ENCODE results near the gene R3HDM2.
A peak's percentile ranks its signal among the peaks of the same experiment; 100 is the strongest.
"Not testable (repeated sequence)": the region's sequence is repeated elsewhere in the genome, so short reads cannot be mapped to it uniquely, and the experiment has no call there.

The R3HDM2 gene

DNA sequence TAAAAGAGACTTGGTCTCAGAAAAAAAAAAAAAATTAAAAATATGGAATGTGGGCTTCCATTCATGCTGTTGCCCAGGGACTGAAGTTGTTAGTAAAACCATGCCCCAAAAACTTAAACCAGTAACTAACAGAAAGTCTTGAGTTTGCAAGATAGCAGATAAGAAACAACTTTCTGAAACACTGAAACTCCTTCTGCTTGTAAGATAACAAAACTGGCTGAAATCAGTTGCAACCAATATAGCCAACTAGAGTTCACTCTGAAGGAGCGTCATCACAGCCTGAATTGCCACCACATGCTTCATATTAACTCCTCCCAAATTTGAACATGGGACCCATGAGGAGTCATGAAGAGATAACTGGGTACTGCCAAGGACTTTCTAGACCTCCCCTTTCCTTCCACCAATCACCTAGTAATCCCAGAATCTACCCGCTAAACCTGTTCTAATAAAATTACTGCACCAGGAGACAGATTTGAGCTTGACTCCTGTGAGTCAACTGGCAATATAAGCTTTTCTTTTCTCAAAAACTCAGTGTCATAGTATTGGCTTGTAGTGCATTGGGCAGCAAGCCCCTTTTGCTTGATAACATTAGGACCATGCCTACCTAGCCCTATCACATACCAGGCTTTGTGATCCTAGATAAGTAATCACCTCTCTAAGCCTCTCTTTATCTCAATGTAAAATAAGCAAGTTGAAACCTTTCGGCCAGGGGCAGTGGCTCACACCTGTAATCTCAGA, 53.6 kb downstream of the R3HDM2 start:
- DNase-seq (ENCODE audit: low spot score), result peak; percentile 30

- no peak for DNase-seq (ENCODE audit: low spot score)
Observed at GRCh38 chr12:57372233-57372632, 58.6 kb downstream of the R3HDM2 start.

DNA sequence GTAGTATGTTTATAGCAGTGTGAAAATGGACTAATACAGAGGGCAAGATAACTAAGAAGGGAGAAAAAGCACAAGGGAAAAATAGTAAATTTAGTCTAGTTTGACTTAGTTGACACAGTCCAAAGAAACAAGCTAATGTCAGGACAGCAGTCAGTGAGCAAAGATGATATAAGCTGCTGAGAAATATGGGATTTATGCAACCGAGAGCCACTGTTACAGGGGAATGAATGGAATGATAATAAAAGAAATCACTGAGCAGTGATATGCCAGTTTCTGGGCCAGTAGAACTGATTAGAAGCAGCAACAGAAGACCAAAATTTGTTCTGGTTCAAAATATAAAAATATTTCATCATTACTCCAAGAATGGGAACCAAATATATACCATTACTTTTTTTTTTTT, 60.1 kb downstream of the R3HDM2 start:
- DNase-seq (ENCODE audit: low spot score), result no peak

GRCh38 chr12:57370072-57370471, 60.8 kb downstream of the R3HDM2 start:
- no peak for DNase-seq (ENCODE audit: low spot score)

GRCh38 chr12:57369202-57369601, 61.6 kb downstream of the R3HDM2 start:
- DNase-seq (ENCODE audit: low spot score), result no peak

- DNase-seq (ENCODE audit: low spot score), result no peak
Observed at GRCh38 chr12:57368349-57369095, 62.3 kb downstream of the R3HDM2 start.

GRCh38 chr12:57367121-57367520, 63.7 kb downstream of the R3HDM2 start:
- DNase-seq (ENCODE audit: low spot score), result no peak

GRCh38 chr12:57366315-57366714, 64.5 kb downstream of the R3HDM2 start:
- no peak for DNase-seq (ENCODE audit: low spot score)

GRCh38 chr12:57364156-57364555, 66.7 kb downstream of the R3HDM2 start:
- not testable (repeated sequence) for DNase-seq (ENCODE audit: low spot score)

DNA sequence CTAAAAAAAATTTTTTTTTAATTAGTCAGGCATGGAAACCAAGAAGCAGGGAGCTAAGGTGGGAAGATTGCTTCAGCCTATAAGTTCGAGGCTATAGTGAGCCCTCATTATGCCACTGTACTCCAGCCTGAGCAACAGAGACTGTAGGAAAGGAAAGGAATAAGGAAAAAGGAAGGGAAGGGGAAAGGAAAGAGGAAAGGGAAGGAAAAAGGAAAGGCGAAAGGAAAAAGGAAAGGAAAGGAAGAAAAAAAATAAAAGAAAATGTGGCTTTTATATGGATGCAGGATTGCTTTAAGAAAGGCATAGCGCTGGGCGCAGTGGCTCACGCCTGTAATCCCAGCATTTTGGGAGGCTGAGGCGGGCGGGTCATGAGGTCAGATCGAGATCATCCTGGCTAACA, 70.4 kb downstream of the R3HDM2 start:
- no peak for DNase-seq (ENCODE audit: low spot score)

GRCh38 chr12:57358646-57359045, 72.2 kb downstream of the R3HDM2 start:
- no peak for DNase-seq (ENCODE audit: low spot score)

DNA sequence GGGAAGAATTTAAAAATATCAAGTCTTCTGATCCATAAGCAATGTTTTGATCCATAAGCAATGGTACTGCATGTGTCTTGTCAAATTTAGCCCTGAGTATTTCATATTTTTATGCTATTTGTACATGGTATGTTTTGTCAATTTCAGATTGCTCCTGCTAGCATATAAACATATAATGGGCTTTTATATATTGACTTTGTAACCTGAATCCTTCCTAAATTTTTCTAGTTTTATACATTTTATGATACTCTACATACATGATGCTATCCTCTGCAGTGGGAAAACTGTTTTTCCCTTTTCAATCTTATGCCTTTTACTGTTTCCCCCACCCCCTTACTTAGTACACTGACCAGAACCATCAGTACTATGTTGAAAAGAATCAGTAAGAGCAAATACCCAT, 75.1 kb downstream of the R3HDM2 start:
- DNase-seq (ENCODE audit: low spot score), result no peak

DNA sequence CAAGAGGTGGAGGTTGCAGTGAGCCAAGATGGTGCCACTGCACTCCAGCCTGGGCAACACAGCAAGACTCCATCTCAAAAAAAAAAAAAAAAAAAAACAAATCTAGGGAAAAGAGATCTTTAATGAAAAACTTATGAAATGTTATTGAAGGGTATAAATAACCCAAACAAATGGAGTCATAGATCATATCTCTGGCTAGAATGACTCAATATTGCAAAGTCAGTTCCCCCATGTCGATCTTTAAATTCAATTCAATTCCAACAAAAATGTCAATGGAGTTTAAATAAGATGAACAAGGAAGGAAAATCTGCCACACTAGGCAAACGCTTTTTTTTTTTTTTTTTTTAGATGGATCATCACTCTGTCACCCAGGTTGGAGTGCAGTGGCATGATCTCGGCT, 78.7 kb downstream of the R3HDM2 start:
- DNase-seq (ENCODE audit: low spot score), result no peak

DNA sequence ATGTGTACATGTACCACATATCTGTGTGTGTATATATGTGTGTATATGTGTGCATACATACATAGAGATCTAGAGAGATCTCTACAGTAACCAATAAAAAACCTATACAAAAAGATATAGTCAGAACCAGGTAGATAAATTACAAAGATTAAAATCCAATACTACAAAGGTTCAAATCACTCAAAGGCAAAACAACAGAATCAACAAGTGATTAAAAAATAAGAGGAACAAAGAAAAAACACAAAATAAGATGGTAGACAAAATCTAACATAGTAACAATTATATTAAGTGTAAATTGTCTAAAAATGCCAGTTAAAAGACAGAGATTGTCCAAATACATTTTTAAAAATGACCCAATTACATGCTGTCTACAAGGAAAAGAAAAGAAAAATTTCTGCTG, 83.6 kb downstream of the R3HDM2 start:
- no peak for DNase-seq (ENCODE audit: low spot score)

- DNase-seq (ENCODE audit: low spot score), result no peak
Observed at GRCh38 chr12:57343703-57344378, 87.0 kb downstream of the R3HDM2 start.

- DNase-seq (ENCODE audit: low spot score), result no peak
Observed at GRCh38 chr12:57342207-57342691, 88.6 kb downstream of the R3HDM2 start.

DNA sequence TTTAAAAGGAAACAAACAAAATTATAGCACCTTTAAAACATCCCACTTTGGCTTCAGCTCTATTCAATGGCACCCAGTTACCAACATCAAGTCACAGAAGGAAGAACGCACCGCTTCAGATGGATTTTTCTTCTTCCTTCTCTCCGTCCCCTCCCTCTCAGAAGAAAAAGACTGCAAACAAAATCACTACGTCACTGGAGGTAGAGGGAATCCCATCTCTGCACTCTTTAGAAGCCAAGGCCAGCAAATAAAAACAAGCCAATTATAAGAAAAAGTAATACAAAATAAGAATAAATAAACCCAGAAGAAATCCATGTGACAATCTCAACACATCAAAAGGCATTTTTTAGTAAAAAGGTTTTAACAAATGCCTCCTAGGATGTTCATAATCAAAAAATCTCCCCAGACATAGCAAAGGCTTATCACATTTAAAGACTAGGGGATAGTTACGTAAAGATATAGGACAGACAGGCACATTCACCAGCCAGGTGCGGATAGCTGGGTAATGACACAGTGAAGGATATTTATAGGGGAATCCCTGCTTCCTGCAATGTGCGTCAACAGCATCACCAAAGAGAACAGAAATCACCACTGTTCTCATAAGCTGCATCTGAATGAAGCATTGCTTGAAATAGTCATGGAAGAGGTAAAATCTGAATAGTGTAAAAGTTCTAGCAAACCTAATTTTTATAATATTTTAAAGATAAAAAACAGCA, 89.4 kb downstream of the R3HDM2 start:
- no peak for DNase-seq (ENCODE audit: low spot score)

DNA sequence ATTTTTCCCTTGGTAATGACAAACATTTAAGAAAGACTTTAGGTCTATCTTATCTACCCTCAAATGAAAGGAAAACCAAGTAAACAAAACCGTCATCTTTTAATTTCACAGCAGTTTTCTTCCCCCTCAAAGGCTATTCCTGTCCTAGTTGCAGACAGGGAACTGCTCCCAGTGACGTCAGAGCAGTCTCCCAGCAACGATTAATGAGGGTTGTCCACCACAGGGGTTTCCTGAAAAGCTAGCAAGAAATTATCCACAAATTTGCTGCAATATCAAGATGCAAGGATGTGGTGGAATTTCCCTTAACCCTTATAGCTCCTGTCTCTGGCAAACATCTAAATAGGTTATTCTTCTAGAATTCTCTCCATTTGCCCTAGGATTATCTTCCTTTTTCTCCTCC, 90.7 kb downstream of the R3HDM2 start:
- no peak for DNase-seq (ENCODE audit: low spot score)

- not testable (repeated sequence) for DNase-seq (ENCODE audit: low spot score)
Observed at GRCh38 chr12:57336299-57336698, 94.5 kb downstream of the R3HDM2 start.

DNA sequence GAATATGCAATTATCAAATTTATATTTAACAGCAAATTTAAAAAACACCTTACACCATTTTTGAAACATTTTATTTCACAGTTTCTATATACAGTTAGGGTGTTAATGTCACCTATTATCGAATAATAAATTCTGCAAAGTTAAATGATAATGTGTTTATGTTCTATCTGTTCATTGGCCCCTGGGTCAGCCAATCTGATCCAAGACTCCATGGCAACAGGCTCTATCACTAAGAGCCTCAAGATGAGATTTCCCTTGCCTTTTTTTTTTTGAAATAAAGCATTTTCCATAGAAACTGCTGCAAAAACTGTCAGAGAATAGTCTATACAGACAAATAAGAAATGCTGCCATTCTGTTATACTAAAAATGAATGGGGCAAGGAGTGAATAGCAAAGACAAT, 96.6 kb downstream of the R3HDM2 start:
- DNase-seq (ENCODE audit: low spot score), result no peak

- no peak for DNase-seq (ENCODE audit: low spot score)
Observed at GRCh38 chr12:57332646-57333312, 98.1 kb downstream of the R3HDM2 start.

- DNase-seq (ENCODE audit: low spot score), result no peak
Observed at GRCh38 chr12:57330992-57331391, 99.9 kb downstream of the R3HDM2 start.
